ENCODE results near the gene GABRG3. TPM values are rescaled to one million over a fixed set of nuclear protein-coding genes. Genes with fewer than 3 reads are reported as not detected.

The GABRG3 gene
- total RNA-seq, 1 donor from 2014 or later, result 0.06 TPM

DNA sequence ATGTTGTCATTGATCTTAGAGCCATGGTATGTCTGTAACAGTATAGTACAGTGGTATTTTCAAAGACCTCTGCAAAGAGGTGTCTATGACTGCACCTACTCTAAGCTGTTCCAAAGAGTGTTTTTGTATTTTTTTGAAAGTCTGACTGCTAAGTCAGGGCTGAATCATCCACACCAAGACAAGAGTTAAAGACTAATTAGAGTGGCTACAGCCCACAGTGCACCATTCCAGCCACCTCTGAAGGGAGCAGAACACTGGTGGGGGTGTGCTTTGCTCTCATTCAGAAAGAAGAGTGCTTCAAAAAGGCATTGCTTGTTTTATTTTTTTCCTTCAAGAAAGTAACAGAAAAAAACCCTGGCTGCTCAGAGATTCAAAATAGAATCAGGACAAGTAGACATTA, 301.4 kb downstream of the GABRG3 start:
- no peak for DNase-seq (ENCODE audit: low read depth)
- H3K4me3 ChIP-seq (ENCODE audit: low read depth, low read length), result no peak overlapping the region
- no peak for TF ChIP-seq CTCF (conservative IDR thresholded peaks at IDR 0.05; ENCODE audit: low read depth, low read length)

DNA sequence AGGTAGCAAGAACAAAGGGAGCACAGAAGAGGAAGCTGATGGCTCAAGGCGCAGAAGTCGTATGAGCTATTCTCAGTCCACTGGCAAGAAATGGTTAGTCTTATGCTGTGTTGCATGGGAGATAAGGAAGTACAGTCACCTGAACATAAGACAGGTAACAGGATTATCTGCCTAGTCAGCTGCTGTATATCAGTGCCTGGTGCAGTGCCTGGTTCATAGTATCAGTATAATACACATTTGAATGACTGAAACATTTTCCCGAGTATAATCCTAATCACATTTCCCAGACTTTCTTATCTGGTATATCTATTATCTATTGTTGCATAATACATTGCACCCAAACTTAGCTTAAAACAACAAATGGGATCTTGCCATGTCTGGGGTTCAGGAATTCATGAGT, 302.5 kb downstream of the GABRG3 start:
- DNase-seq (ENCODE audit: low read depth), result no peak
- TF ChIP-seq CTCF (conservative IDR thresholded peaks at IDR 0.05; ENCODE audit: low read depth, low read length), result no peak
- no peak overlapping the region for H3K4me3 ChIP-seq (ENCODE audit: low read depth, low read length)

GRCh38 chr15:27278761-27279160, 307.8 kb downstream of the GABRG3 start:
- H3K4me3 ChIP-seq (ENCODE audit: low read depth, low read length), result no peak overlapping the region
- no peak for DNase-seq (ENCODE audit: low read depth)
- TF ChIP-seq CTCF (conservative IDR thresholded peaks at IDR 0.05; ENCODE audit: low read depth, low read length), result no peak

GRCh38 chr15:27292641-27293040, 321.7 kb downstream of the GABRG3 start:
- no peak for DNase-seq (ENCODE audit: low read depth)
- TF ChIP-seq CTCF (conservative IDR thresholded peaks at IDR 0.05; ENCODE audit: low read depth, low read length), result no peak

GRCh38 chr15:27293607-27294006, 322.6 kb downstream of the GABRG3 start:
- TF ChIP-seq CTCF (conservative IDR thresholded peaks at IDR 0.05; ENCODE audit: low read depth, low read length), result no peak
- DNase-seq (ENCODE audit: low read depth), result no peak
- H3K4me3 ChIP-seq (ENCODE audit: low read depth, low read length), result no peak overlapping the region

More at GRCh38 chr15:27292641-27293040, 321.7 kb downstream of the GABRG3 start:
- H3K4me3 ChIP-seq (ENCODE audit: low read depth, low read length), result no peak overlapping the region

GRCh38 chr15:27317736-27318135, 346.8 kb downstream of the GABRG3 start:
- no peak for TF ChIP-seq CTCF (conservative IDR thresholded peaks at IDR 0.05; ENCODE audit: low read depth, low read length)
- DNase-seq (ENCODE audit: low read depth), result no peak
- H3K4me3 ChIP-seq (ENCODE audit: low read depth, low read length), result no peak overlapping the region

DNA sequence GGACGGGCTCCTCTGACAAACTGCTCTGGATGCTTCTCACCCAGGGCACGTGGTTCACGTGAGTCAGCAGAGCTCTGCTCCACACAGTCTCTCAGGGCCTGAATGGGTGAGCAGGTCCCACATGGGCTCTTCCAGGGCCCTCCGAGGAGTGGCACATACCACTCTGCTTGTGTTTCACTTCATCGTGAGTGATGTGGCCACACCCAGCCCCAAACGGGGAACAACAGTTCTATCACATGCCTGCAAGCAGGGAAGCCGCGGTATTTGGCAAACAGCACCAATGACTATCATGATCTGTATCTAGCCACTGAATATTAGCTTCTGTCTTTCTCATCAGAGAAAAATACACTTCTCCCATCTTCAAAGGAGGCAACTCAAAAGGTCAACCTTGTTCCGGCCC, 352.8 kb downstream of the GABRG3 start:
- TF ChIP-seq CTCF (conservative IDR thresholded peaks at IDR 0.05; ENCODE audit: low read depth, low read length), result no peak
- no peak for DNase-seq (ENCODE audit: low read depth)
- H3K4me3 ChIP-seq (ENCODE audit: low read depth, low read length), result no peak overlapping the region

All from epithelial cell of proximal tubule (primary cell).